ENCODE data around the gene CT45A9.
"Not testable (repeated sequence)": the region's sequence is repeated elsewhere in the genome, so short reads cannot be mapped to it uniquely, and the experiment has no call there.

DNA sequence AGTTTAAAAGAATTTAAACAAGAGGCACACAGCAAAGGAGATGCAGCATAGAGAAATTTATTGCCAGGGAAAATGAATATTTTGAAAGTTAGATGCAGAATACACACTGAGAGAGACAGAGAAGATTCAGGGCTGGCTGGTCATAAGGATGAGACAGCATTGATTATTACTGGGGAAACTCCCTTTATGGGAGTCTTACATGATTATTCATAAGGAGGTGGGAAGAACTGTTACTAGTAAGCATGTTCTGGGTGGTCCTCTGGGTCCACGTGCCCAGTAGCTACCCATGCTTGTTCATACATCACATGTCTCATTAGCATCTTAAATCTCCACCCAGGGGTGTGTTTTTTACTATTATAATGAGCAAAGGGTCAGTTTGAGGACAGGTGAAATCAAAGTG is 48.9 kb upstream of the CT45A9 start:
- TF ChIP-seq TAF1 (IDR thresholded peaks at IDR 0.05; ENCODE audit: borderline replicate concordance, low read depth, low read length); POLR2A (IDR thresholded peaks at IDR 0.05; ENCODE audit: low read depth, low read length): not testable (repeated sequence)
